DOHH2 (cell line): ENCODE data around the gene ANKRD23.
"Not testable (repeated sequence)": the region's sequence is repeated elsewhere in the genome, so short reads cannot be mapped to it uniquely, and the experiment has no call there.

Experiments
- H3F3A ChIP-seq: fragments of 200-600 bp; sonication (generic), shearing (Covaris generic); 2 replicates; pipeline ENCODE4 v1.6.0; 2016; ENCODE audit warnings: antibody characterized with exemption, mild to moderate bottlenecking; ENCODE audit not compliant: control insufficient read depth, insufficient read depth
- H3K27ac ChIP-seq: fragments of 200-600 bp; sonication (generic); 2 replicates; pipeline ENCODE4 v1.5.1; 2014; ENCODE audit warnings: low read depth, mild to moderate bottlenecking, low read length, moderate library complexity
- H3K27me3 ChIP-seq: fragments of 200-600 bp; sonication (generic); 2 replicates; pipeline ENCODE4 v1.6.1; 2014; ENCODE audit warnings: mild to moderate bottlenecking, low read length, mixed read lengths; ENCODE audit not compliant: control insufficient read depth
- H3K36me3 ChIP-seq: fragments of 200-600 bp; sonication (generic); 2 replicates; pipeline ENCODE4 v1.6.1; 2014; ENCODE audit warnings: mild to moderate bottlenecking, low read length, moderate library complexity, mixed read lengths; ENCODE audit not compliant: control insufficient read depth
- H3K4me1 ChIP-seq: fragments of 200-600 bp; sonication (generic); 2 replicates; pipeline ENCODE4 v1.6.1; 2014; ENCODE audit warnings: mild to moderate bottlenecking, low read length, mixed read lengths; ENCODE audit not compliant: control insufficient read depth
- H3K4me2 ChIP-seq: fragments of 200-600 bp; sonication (generic); 2 replicates; pipeline ENCODE4 v1.6.0; 2014; ENCODE audit warnings: mild to moderate bottlenecking, low read length, moderate library complexity
- H3K4me3 ChIP-seq: fragments of 200-600 bp; sonication (generic); 2 replicates; pipeline ENCODE4 v1.5.1; 2014; ENCODE audit warnings: mild to moderate bottlenecking, low read length, mixed read lengths
- H3K79me2 ChIP-seq: fragments of 200-600 bp; sonication (generic); 2 replicates; pipeline ENCODE4 v1.6.1; 2014; ENCODE audit warnings: mild to moderate bottlenecking, low read length, mixed read lengths; ENCODE audit not compliant: control insufficient read depth
- H3K9me2 ChIP-seq: fragments of 200-600 bp; sonication (generic); replicated peaks from 2 replicates; pipeline ENCODE4 v1.6.1; 2014; ENCODE audit warnings: mild to moderate bottlenecking, low read length, mixed read lengths; ENCODE audit not compliant: control insufficient read depth
- H3K9me3 ChIP-seq: fragments of 200-600 bp; sonication (generic); 2 replicates; pipeline ENCODE4 v1.6.1; 2014; ENCODE audit warnings: antibody characterized with exemption, low read length, mixed read lengths; ENCODE audit not compliant: control insufficient read depth, insufficient read depth
- H4K20me1 ChIP-seq: fragments of 200-600 bp; sonication (generic); 2 replicates; pipeline ENCODE4 v1.6.0; 2014; ENCODE audit warnings: low read depth, mild to moderate bottlenecking, antibody characterized with exemption, low read length, moderate library complexity; ENCODE audit not compliant: control insufficient read depth, insufficient read depth
- CTCF ChIP-seq: fragments of 200-600 bp; sonication (generic); IDR thresholded peaks from one replicate; pipeline ENCODE4 v1.5.1; 2014; ENCODE audit warnings: antibody characterized with exemption, mild to moderate bottlenecking, low read depth, low read length; ENCODE audit not compliant: poor library complexity, severe bottlenecking
- EZH2phosphoT487 ChIP-seq: fragments of 200-600 bp; sonication (generic); IDR thresholded peaks from 2 replicates; pipeline ENCODE4 v1.6.1; 2017; ENCODE audit warnings: borderline replicate concordance, mild to moderate bottlenecking, antibody characterized with exemption, low read length, moderate library complexity, mixed read lengths

ANKRD23 gene

GRCh38 chr2:96807127-96807471, 36.7 kb downstream of the ANKRD23 start:
- Histone ChIP-seq H3K4me2 (peak overlapping the region; percentile 72), H3K36me3 (no peaks in the 10 kb centered on the region; the same call in 1 of the 2 replicates), H3K9me3 (no peaks in the 10 kb centered on the region), H3K27me3 (no peaks in the 10 kb centered on the region), H3F3A (peaks cover 12% of the 10 kb centered on the region), H3K79me2 (no peaks in the 10 kb centered on the region), H3K4me3 (peak overlapping the region; percentile 46), H3K9me2 (no peaks in the 10 kb centered on the region), H3K27ac (peak overlapping the region; percentile 81), H4K20me1 (no peaks in the 10 kb centered on the region), H3K4me1 (peaks cover 51% of the 10 kb centered on the region)
- TF ChIP-seq EZH2phosphoT487 (no peak), CTCF (no peak)

GRCh38 chr2:96806468-96807126, 37.2 kb downstream of the ANKRD23 start:
- Histone ChIP-seq H3K4me1 (peaks cover 51% of the 10 kb centered on the region), H3K27ac (peak overlapping the region; percentile 81), H3F3A (peaks cover 12% of the 10 kb centered on the region), H3K4me2 (peak overlapping the region; percentile 72), H3K9me2 (no peaks in the 10 kb centered on the region), H3K4me3 (peak overlapping the region; percentile 46), H3K9me3 (no peaks in the 10 kb centered on the region), H4K20me1 (no peaks in the 10 kb centered on the region), H3K79me2 (no peaks in the 10 kb centered on the region), H3K27me3 (no peaks in the 10 kb centered on the region), H3K36me3 (peaks cover 4% of the 10 kb centered on the region)
- no peak for TF ChIP-seq CTCF
- no peak for TF ChIP-seq EZH2phosphoT487

DNA sequence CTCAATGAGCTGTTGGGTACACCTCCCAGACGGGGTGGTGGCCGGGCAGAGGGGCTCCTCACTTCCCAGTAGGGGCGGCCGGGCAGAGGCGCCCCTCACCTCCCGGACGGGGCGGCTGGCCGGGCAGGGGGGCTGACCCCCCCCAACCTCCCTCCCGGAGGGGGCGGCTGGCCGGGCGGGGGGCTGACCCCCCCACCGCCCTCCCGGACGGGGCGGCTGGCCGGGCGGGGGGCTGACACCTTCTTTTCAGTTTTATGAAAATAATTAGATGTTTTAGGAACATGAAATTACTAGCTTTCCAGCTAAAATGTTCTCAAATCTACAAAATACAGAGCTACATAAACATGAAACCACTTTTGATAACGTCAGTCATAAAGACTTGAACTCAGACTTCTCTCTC, 37.9 kb downstream of the ANKRD23 start:
- H3K36me3 ChIP-seq, H3K79me2 ChIP-seq, H3K9me3 ChIP-seq, H4K20me1 ChIP-seq, H3K27me3 ChIP-seq, H3K9me2 ChIP-seq: not testable (repeated sequence)
- H3K4me2 ChIP-seq = peak overlapping the region; percentile 72
- H3K4me1 ChIP-seq = peaks cover 51% of the 10 kb centered on the region
- H3K27ac ChIP-seq = peak overlapping the region; percentile 81
- H3K4me3 ChIP-seq = peak overlapping the region; percentile 46
- peaks cover 12% of the 10 kb centered on the region for H3F3A ChIP-seq

- Histone ChIP-seq H3K36me3 (peaks cover 9% of the 10 kb centered on the region), H3K4me1 (peaks cover 54% of the 10 kb centered on the region), H3K27me3 (no peaks in the 10 kb centered on the region), H3K79me2 (no peaks in the 10 kb centered on the region), H3F3A (peaks cover 12% of the 10 kb centered on the region), H3K9me3 (no peaks in the 10 kb centered on the region), H3K4me2 (no peak overlapping the region), H4K20me1 (no peaks in the 10 kb centered on the region), H3K9me2 (no peaks in the 10 kb centered on the region), H3K4me3 (no peak overlapping the region), H3K27ac (no peak overlapping the region)
- TF ChIP-seq CTCF (no peak), EZH2phosphoT487 (no peak)
These were observed 38.8 kb downstream of the ANKRD23 start for GRCh38 chr2:96804986-96805385.
